IPS-11a (cell line): Measurements from ENCODE around the gene BDH1.
"Not testable (repeated sequence)": the region's sequence is repeated elsewhere in the genome, so short reads cannot be mapped to it uniquely, and the experiment has no call there.

ENCODE experiments used
- H3K4me3 ChIP-seq: one replicate; pipeline ENCODE4 v1.5.1; 2013; ENCODE audit warnings: low read depth, low read length, control low read depth

Gene BDH1

DNA sequence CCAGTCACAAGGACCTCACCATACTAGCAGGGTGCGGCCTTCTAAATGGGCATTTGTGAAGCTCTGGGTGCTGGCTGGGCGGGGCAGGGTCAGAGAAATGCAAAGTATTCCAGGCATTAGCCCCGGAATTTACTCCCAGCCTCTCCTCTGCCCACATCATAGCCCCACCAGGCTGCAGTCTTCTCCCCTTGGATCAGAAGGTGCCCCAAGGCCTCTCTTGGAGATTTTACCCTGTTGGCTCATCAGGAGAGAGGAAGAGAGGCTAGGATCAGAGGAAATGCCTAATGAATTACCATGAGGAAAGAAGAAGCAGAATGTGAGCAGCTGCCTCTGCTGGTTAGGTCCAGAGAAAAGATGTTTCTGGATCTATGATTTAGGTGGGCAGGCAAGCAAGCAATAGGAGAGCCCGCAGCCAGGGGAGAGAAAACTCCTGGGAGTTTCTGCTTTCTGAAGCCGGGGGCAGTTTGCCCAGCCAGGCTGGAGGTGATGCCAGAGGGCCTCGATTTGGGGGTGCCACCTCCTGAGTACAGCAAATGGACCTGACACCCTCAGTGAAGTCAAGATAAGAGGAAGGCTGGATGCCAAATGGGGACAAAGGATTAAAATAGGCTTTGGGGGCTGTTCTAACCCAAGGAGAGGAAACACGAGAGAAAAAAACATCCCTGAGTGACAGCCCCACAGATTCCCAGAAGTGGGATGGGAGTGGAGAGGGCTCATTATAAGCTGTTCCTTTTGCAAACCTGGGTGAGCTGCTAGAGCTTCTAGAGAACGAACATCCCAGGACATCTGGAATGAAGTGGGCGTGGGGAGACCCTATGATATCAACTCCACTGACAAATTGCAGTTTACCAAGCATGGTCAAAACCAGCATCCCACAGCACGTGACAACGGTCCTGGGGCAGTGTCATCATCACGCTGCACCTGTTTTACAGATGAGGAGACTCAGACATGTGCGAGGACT lies 65.4 kb downstream of the BDH1 start:
- no peak overlapping the region for H3K4me3 ChIP-seq

DNA sequence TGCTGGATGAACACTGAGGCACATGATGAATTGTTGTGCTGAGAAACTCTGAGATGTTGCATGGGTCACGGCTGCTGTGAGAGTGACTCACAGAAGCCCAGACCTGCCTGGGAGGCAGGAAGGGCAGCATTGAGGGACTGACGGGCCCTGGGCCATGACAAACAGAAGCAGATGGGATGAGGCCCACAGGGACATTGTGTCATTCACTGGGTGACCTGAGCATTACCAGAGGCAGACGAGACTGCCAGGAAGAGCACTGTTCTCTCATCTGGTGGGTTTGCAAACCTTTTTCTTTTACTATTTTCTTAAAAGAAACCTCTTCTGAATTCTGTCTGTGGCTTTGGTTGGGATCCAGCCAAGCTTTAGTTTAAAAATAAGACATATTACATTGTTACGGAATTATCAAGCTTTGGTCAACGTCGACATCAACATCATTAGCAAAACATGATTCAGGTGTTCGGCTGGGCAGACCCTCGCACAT lies 67.8 kb downstream of the BDH1 start:
- no peak overlapping the region for H3K4me3 ChIP-seq

DNA sequence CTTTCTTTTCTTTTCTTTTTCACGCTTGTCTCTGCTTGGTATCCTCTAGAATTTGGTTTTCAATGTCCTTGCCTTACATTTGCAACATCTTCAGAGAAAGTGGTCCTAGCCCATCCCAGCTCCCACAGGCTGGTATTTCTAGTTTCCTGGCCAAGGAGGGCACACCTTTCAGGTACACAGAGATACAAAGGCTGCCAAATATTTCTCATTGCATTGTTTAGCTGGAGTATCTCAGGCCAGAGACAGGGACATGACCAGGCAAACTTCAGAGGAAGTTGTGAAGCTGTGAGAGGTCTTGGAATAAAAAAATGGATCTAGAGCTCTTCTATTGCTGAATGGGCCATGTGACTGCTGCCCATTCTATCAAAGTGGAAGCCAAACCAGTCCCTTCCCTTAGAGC lies 68.9 kb downstream of the BDH1 start:
- no peak overlapping the region for H3K4me3 ChIP-seq

GRCh38 chr3:197485143-197485542 lies 70.6 kb downstream of the BDH1 start:
- H3K4me3 ChIP-seq, result no peak overlapping the region

DNA sequence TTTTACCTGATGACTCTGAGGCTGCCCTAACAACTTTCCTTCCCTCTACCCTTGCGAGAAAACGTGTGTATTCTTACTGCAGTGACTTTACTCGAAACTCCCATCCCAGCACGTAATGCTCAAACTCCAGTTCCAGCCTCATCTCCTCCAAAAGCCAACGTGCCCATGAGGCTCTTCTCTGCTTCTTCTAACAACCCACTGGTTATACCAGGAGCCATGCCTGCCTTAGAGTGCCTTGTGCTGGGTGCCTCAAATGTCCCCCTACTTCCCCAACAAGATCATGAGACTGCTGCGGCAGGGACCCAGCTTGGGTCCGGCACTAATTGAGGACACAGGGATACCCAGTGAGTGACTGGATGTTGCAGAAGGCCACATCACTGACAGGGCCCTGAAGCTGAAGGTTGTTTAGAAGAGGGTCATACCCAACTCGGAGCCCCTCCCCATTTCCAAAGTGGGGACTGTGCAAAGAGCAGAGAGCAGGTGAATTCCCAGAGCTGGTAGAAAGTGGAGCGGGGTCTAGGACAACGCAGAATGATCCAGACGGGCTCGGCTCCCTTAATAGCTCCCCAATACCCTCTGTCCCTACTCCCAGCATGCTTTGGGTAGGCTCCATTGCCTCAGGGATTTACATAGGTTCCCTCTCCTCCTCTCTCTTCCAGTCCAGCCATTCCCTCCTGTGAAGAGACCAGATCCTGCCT lies 71.4 kb downstream of the BDH1 start:
- no peak overlapping the region for H3K4me3 ChIP-seq

GRCh38 chr3:197482001-197482400 lies 73.8 kb downstream of the BDH1 start:
- H3K4me3 ChIP-seq, result no peak overlapping the region

DNA sequence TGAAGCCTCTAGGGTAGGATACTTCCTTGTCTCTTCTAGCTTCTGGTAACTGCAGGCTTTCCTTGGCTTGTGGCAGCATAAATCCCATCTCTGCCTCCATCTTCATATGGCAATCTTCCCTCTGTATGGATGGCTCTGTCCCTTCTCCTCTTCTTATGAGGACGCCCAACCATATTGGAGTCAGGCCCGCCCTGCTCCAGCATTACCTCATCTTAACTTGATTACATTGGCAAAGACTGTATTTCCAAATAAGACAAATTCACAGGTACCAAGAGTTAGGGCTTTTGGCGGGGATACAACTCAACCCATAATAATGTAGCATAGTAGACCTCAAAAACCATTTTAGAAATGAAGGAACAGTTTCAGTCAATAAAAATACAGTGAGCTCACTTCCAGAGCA lies 75.4 kb downstream of the BDH1 start:
- H3K4me3 ChIP-seq, result no peak overlapping the region

DNA sequence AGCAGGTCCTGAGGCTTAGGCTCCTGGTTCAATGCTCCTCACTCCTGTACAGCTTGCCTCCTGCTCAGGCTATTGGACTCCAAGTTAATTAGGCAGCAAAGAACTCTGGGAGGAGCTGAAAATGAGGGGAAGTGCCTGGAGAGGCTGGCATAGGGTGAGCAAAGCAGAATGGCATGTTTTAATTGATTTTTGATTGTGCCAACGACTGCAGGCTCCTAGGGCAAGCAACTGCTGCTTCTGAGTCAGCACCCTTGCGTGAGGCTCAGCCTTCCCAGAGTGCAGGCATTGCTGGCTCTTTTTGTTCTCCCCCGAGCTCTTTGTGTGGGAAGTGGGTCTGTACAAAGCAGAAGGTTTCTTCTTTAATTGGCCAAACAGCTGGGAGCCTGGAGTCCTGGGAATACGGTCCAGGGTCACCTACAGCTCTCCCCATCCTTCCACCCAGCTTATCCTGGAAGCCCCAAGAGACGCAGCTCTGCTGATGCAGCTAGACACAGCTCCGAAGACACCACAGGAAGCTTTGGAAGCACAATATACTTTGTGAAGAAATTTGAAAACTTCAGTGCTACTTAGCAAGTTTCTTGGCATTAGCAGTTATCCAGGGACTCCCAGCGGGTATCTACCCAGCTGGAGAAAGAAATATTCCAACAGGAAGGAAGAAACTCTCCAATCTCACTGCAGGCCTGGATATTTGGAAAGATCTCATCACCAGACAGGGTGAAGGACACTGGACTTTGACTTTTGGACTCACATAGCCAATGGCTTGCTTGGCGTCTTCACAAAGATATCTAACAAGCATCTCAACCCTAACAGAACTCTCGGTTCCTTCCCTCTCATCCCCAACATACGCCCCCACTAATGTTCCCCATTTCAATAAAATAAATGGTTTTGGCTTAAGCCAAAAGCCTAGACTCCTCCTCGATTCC lies 76.8 kb downstream of the BDH1 start:
- H3K4me3 ChIP-seq, result no peak overlapping the region

DNA sequence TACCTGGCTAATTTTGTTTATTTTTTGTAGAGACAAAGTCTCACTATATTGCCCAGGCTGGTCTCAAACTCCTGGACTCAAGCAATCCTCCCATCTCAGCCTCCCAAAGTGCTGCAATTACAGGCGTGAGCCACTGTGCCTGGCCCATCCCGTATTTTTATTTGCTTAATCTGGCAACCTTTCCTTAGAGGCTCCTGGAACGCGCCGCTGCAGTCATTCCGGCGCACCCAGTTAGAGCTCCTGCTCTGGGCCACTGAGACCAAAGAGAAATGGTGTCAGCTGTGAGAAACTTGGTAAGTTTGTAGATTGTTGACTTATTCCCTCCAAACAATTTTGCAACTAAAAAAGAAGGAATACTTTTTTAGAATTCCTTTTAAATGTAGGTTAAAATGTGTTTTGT lies 78.0 kb downstream of the BDH1 start:
- H3K4me3 ChIP-seq, result not testable (repeated sequence)

GRCh38 chr3:197475997-197476525 lies 79.7 kb downstream of the BDH1 start:
- H3K4me3 ChIP-seq, result no peak overlapping the region

GRCh38 chr3:197475514-197475913 lies 80.3 kb downstream of the BDH1 start:
- H3K4me3 ChIP-seq, result no peak overlapping the region

DNA sequence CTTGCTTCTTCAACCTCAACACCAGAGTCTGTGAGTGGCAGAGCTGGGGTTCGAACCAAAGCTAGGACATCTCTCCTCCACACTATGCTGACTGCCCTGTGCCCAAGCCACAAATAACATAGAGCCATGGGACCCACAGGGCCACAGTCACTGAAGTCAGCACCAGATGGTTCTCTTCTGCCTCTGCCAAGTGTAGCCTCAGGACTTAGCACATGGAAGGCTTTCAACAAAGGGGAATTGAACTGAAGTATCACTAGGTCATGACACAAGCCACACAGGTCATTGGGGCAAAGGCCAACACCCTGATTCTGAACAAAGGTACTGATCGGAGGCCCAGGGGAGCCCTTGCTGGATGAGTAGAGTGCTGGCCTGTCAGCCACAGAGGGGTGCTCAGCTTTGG lies 83.6 kb downstream of the BDH1 start:
- no peak overlapping the region for H3K4me3 ChIP-seq

DNA sequence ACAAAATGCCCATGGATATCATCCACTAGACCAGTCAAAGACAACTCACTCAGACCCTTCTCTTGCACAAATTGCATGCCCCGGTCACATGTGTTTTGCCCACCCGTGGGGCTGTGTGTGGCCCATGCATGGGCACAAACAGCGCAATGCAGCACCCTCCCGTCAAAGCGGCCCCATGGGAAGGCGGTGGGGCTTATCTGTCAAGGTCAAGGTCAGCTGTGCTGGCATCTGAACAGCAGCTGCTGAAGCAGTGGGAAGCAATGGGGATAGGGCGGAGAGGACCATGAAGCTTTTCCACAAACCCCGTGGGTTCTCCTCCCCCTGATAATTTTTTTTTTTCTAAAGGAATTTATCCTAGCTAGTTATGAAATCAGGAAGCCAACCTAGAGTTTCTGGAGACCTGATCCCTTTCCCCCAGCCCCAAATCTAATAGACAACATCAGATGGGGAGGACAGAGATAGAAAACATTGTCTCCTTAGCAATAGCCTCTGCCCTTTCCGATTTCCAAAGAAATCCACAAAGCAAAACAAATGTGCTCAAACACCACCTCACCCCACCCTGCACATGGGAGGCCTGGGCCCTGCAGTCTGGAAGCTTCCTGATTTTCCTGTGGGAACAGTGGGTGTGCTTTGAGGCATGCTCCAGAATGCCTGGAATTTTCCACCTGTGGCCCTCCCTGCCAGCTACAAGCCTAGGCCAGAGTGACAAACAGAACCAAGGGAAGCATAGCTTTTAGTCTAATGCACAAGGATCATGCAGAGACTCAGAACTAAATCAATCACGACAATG lies 84.4 kb downstream of the BDH1 start:
- no peak overlapping the region for H3K4me3 ChIP-seq

DNA sequence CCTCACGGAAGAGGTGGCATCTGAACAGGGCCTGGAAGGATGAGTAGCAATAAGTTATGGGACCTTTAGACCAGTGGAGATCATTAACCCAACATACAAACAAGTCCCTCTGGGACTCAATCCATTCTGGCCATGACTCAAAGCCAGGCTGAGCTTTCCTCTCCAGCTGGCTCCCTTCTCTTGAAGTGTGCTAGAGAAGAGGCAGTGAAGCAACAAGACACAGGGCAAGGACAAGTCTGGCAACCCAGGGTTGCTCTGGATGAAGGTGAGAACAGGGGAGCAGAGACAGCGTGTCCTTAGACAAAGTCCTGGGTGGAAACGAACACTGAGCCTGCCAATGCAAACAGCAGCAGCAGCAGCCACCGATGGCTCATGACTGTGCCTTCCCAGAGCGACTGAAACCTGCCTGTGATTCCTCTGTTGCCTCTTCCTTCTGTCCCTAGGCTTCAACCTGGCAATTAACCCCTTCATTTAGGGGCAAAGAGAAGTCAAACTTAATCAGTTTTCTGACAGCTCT lies 86.8 kb downstream of the BDH1 start:
- H3K4me3 ChIP-seq, result no peak overlapping the region

- no peak overlapping the region for H3K4me3 ChIP-seq
These were observed 87.6 kb downstream of the BDH1 start for GRCh38 chr3:197468167-197468566.

- no peak overlapping the region for H3K4me3 ChIP-seq
These were observed 89.0 kb downstream of the BDH1 start for GRCh38 chr3:197466586-197467399.

DNA sequence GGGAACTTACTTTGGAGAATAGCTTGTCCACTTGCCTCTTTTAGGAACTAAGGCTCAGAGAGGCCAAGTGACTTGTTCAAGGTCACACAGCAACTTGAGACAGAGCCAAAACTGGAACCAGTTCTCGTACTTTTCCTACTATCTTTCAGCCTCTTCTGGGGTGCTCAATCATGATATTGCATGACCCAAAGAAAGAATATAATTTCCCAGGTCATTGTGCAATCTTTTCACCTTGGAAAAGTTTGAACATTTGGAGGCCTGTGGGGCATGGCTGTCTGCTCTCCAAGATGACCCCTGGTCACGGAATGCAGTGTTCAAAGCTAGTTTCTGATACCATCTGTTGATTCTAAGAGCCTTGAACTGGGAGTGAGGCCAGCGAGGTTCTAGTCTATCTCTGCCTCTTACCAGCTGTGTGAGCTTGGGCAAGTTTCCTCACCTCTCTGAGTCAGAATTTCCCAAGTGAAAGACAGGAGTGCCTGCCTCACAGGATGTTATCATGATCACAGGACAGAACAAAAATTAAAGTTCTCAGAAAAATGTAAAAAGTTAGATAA lies 89.7 kb downstream of the BDH1 start:
- H3K4me3 ChIP-seq, result no peak overlapping the region

GRCh38 chr3:197465197-197465995 lies 90.4 kb downstream of the BDH1 start:
- no peak overlapping the region for H3K4me3 ChIP-seq
